Uterus (tissue), 4 donors: ENCODE results near the gene CCSER2. TPM values are rescaled to one million over a fixed set of nuclear protein-coding genes. Genes with fewer than 3 reads are reported as not detected.

Experiments
- DNase-seq, 2 donors: peaks; one replicate each; pipeline ENCODE4 v3.0.0-alpha.2; 2019 to 2020
- H3K27ac ChIP-seq, 2 donors: fragments of 200-600 bp; sonication (generic); 1 replicate in 1 of 2; 2 replicates in 1 of 2; pipeline ENCODE4 v1.5.1; 2016 to 2018
- H3K27me3 ChIP-seq, 2 donors: fragments of 200-600 bp; sonication (generic); one replicate each; pipeline ENCODE4 v1.5.1; 2018 to 2019; ENCODE audit warnings: control low read depth in 1 of 2
- H3K36me3 ChIP-seq, 2 donors: fragments of 200-600 bp; sonication (generic); one replicate each; pipeline ENCODE4 v1.5.1; 2019; ENCODE audit warnings: control low read depth in 1 of 2
- H3K4me1 ChIP-seq, 2 donors: fragments of 200-600 bp; sonication (generic); one replicate each; pipeline ENCODE4 v1.5.1; 2018 to 2019; ENCODE audit warnings: control low read depth in 1 of 2
- H3K4me3 ChIP-seq, 2 donors: fragments of 200-600 bp; sonication (generic); 1 replicate in 1 of 2; 2 replicates in 1 of 2; pipeline ENCODE4 v1.5.1; 2018 to 2019; ENCODE audit warnings: mild to moderate bottlenecking in 1 of 2
- H3K9me3 ChIP-seq, 2 donors: fragments of 200-600 bp; sonication (generic); one replicate each; pipeline ENCODE4 v1.5.1; 2019; ENCODE audit warnings: control low read depth in 1 of 2
- POLR2A ChIP-seq, 2 donors: fragments of 450-650 bp; IDR thresholded peaks; one replicate each; pipeline ENCODE4 v1.6.1; 2016; ENCODE audit warnings: antibody characterized with exemption in 2 of 2, mild to moderate bottlenecking in 1 of 2, moderate library complexity in 1 of 2
- intact Hi-C: fragments of 100-400 bp; cut with DNase I; formaldehyde crosslinking; loops from one replicate; pipeline ENCODE4 v1.15.1; 2023; ENCODE audit warnings: low total_unique reads
- total RNA-seq, 4 donors: library from RNA; depleted of rRNA in 3 of 4; stranded (reverse); fragments of >200 nt in 3 of 4; gene quantifications; one replicate each; pipeline versions ENCODE4 v1.1.0 to v1.2.4, GENCODE V29; 2014 to 2023
- TF ChIP-seq, protein P1 (sequence below), 4 experiments: fragments of 200-600 bp in 2 of 4; fragments of 450-650 bp in 2 of 4; sonication (generic) in 2 of 4; IDR thresholded peaks; one replicate each; pipeline ENCODE4 v1.5.1; 2016 to 2019; ENCODE audit warnings: antibody characterized with exemption in 4 of 4, mild to moderate bottlenecking in 2 of 4, moderate library complexity in 1 of 4
- donor health status: DM: yes; HTN: yes; CAD: no.

CCSER2 gene
- total RNA-seq, 4 donors from 2014 or later = 40.5 to 112 (median 54.0) TPM

DNA sequence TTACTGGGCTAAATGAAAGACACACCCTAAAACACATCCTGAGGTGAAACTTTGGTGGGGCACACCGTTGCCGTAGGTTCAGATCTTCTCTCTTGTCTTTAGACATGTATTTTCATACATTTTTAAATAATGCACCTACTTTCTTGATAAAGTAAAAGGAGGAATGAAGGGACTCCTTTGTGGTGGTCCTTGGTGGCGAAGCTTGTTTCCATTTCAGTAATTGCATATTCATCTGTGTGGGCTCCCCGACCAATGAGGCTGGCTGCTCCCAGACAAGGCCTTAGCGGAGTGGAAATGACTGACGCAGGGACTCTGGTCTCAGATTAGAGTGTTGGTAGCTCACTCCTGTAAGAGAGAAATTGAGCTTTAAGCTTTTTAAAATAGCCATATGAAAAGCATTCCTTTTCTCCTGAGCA, 815 bp downstream of the CCSER2 start:
- H3K27ac ChIP-seq = peak overlapping the region; percentile 95 to 96
- peak in 1 of 2 donors; percentile 31 for DNase-seq
- peaks cover 8 to 12% of the 10 kb centered on the region in 2 donors for H3K4me1 ChIP-seq
- H3K27me3 ChIP-seq = no peaks in the 10 kb centered on the region
- no peaks in the 10 kb centered on the region for H3K9me3 ChIP-seq
- H3K36me3 ChIP-seq = no peaks in the 10 kb centered on the region
- intact Hi-C loops = no loop called here
- H3K4me3 ChIP-seq = peak overlapping the region; percentile 53 to 99
- TF ChIP-seq POLR2A (IDR thresholded peaks at IDR 0.05) = no peak
- TF ChIP-seq, protein P1, sequence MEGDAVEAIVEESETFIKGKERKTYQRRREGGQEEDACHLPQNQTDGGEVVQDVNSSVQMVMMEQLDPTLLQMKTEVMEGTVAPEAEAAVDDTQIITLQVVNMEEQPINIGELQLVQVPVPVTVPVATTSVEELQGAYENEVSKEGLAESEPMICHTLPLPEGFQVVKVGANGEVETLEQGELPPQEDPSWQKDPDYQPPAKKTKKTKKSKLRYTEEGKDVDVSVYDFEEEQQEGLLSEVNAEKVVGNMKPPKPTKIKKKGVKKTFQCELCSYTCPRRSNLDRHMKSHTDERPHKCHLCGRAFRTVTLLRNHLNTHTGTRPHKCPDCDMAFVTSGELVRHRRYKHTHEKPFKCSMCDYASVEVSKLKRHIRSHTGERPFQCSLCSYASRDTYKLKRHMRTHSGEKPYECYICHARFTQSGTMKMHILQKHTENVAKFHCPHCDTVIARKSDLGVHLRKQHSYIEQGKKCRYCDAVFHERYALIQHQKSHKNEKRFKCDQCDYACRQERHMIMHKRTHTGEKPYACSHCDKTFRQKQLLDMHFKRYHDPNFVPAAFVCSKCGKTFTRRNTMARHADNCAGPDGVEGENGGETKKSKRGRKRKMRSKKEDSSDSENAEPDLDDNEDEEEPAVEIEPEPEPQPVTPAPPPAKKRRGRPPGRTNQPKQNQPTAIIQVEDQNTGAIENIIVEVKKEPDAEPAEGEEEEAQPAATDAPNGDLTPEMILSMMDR (IDR thresholded peaks at IDR 0.05) = no peak

DNA sequence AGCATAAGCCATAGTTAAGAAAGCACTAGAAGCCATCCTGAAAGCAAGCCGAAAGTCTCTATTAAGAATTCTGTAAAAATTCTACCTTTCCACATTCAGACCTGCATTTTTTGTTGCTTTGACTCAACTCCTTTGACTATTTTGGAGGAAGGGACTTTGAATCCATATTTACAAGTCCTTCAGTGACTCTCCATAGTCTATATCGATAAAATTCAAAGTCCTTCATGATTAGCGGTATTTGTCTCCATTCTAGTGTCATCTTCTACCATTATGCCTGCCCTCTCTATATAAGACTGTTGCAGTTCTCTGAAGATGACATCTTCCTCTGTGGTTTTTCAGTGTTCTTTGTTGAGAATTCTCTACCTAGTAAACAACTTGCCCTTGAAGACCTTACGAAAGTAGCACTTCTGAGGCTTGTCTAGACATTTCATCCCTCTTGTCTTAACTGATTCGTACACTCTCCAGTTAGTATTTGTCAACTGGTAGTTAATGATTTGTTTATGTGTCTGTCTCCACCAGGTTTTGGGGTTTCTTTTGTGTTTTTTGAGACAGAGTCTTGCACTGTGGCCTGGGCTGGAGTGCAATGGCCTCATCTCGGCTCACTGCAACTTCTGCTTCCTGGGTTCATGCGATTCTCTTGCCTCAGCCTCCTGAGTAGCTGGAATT, 1.7 kb downstream of the CCSER2 start:
- H3K36me3 ChIP-seq = no peaks in the 10 kb centered on the region
- TF ChIP-seq POLR2A (IDR thresholded peaks at IDR 0.05) = no peak
- TF ChIP-seq, protein P1 (IDR thresholded peaks at IDR 0.05) = no peak
- peak overlapping the region in 1 of 2 donors; percentile 99 for H3K4me3 ChIP-seq
- H3K9me3 ChIP-seq = no peaks in the 10 kb centered on the region
- intact Hi-C loops = no loop called here
- no peak overlapping the region for H3K27ac ChIP-seq
- no peak for DNase-seq
- no peaks in the 10 kb centered on the region for H3K27me3 ChIP-seq
- peaks cover 8 to 12% of the 10 kb centered on the region in 2 donors for H3K4me1 ChIP-seq

DNA sequence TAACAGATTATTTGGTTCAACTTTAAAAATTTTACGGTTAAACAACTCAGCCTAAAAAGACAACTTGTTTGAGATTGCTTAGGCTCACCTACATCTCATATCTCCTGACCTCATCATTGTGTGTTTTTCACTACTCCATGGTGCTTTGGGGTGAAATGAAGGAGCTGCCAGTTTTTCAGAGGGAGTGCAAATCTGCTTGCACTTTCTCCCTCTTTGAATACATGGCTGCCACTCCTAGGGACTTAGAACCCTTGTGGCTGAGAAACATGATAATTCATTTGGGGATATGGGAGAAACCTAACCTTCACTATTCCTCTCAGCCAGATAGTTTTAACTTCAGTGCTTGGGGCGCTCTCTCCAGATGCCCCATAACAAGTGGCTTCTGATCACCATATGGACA, 2.7 kb downstream of the CCSER2 start:
- Histone ChIP-seq H3K27ac (no peak overlapping the region), H3K27me3 (no peaks in the 10 kb centered on the region), H3K36me3 (no peaks in the 10 kb centered on the region), H3K9me3 (no peaks in the 10 kb centered on the region), H3K4me3 (no peak overlapping the region), H3K4me1 (peaks cover 8 to 12% of the 10 kb centered on the region in 2 donors)
- intact Hi-C loops = no loop called here
- no peak for DNase-seq
- TF ChIP-seq, protein P1 (IDR thresholded peaks at IDR 0.05) = no peak
- no peak for TF ChIP-seq POLR2A (IDR thresholded peaks at IDR 0.05)

- no peak for DNase-seq
- H3K27me3 ChIP-seq = no peaks in the 10 kb centered on the region
- no peak overlapping the region for H3K4me3 ChIP-seq
- peaks cover 8 to 23% of the 10 kb centered on the region in 2 donors for H3K4me1 ChIP-seq
- TF ChIP-seq, protein P1 (IDR thresholded peaks at IDR 0.05) = no peak
- TF ChIP-seq POLR2A (IDR thresholded peaks at IDR 0.05) = no peak
- no peaks in the 10 kb centered on the region for H3K36me3 ChIP-seq
- H3K9me3 ChIP-seq = no peaks in the 10 kb centered on the region
- no peak overlapping the region for H3K27ac ChIP-seq
- intact Hi-C loops = no loop called here
Observed at GRCh38 chr10:84333864-84334451, 5.6 kb downstream of the CCSER2 start.

DNA sequence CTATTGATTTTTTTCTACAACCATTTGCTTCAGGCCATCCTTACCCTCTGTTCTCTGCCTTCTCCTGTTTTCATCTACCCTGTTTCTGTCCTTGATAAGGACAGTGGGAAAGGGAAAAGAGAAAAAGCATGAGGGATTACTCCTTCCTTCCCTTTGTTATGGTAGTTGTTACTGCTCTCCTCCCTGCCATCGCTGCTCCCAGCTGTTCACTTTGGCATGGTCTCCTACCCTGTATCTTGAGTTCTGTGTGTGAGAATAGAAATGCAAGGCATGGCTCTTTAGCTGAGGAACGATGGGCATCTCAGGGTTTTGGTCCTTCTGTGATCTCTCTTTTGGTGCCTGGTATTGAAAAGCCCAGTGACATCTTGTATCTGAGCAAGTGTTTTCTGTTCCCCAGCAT, 6.4 kb downstream of the CCSER2 start:
- Histone ChIP-seq H3K36me3 (no peaks in the 10 kb centered on the region), H3K27ac (no peak overlapping the region), H3K9me3 (no peaks in the 10 kb centered on the region), H3K4me3 (no peak overlapping the region), H3K4me1 (peaks cover 4 to 18% of the 10 kb centered on the region in 2 donors), H3K27me3 (no peaks in the 10 kb centered on the region)
- no peak for DNase-seq
- TF ChIP-seq, protein P1 (IDR thresholded peaks at IDR 0.05) = no peak
- TF ChIP-seq POLR2A (IDR thresholded peaks at IDR 0.05) = no peak
- intact Hi-C loops = no loop called here
